ENCODE measurements around the gene TMEM88.
A peak's percentile ranks its signal among the peaks of the same experiment; 100 is the strongest.

Gene TMEM88

DNA sequence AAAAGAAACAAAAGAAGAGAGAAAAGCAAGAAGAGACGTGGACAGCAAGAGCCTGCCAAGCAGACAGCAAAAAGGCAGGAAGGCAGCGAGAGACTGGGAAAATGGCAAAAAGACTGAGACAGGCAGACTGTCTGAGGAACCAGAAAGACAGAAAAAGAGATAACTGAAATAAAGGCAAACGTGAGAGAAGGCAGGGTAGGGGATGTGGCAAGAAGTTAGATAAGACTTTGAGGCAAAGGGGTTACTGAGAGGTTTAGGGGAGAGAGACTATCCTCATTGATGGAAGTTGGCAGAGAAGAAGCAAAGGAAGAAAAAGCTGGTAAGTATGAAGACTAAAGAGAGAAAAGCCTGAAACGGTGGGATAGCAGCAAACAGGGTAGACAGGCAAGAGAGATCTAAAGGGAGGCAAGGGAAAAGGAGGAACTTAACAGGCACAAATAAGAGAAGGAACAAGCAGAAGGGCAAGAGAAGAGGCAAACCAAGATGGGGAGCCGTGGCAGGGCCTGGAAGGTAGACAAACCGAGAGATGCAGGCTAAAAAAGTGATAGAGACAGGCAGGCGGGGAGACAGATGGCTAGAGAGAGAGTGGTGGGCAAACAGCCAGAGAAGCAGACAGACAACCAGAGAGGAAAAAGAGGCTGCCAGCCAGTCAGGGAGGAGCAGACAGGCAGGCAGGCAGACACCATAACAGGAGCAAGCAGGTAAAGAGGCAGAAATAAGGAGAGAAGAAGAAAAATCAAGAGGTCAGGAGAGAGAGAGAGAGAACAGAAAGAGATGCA, 26.6 kb downstream of the TMEM88 start:
- H3K36me3 Mint-ChIP-seq = no peaks in the 10 kb centered on the region
- no peaks in the 10 kb centered on the region for H3K9me3 Mint-ChIP-seq
- H3K4me1 Mint-ChIP-seq = peaks cover 2% of the 10 kb centered on the region
- peaks cover 5% of the 10 kb centered on the region for H3K27me3 Mint-ChIP-seq
- no peak overlapping the region for H3K4me3 Mint-ChIP-seq
- H3K27ac Mint-ChIP-seq = no peak overlapping the region
- no peak for ATAC-seq

DNA sequence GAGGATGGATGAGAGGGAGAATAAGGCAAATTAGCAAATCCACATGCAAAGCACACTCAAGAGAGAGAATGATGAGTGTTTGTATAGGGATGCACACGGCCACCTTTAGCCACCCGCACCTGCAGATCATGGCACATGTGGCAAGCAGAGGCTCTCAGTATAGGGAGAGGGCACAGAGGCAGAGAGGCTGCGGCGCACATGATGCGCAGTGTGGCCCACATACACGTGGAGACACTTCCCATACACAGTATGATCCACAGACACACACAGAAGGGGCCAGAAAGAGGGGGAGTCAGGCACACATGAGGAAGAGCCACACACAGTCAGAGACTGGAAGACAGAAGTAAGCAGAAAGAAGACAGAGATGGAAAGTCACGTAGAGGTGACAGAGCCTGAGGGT, 27.2 kb downstream of the TMEM88 start:
- Mint-ChIP-seq H3K36me3 (no peaks in the 10 kb centered on the region), H3K4me1 (no peaks in the 10 kb centered on the region), H3K4me3 (no peak overlapping the region), H3K27me3 (peaks cover 5% of the 10 kb centered on the region), H3K27ac (no peak overlapping the region), H3K9me3 (no peaks in the 10 kb centered on the region)
- ATAC-seq = no peak

DNA sequence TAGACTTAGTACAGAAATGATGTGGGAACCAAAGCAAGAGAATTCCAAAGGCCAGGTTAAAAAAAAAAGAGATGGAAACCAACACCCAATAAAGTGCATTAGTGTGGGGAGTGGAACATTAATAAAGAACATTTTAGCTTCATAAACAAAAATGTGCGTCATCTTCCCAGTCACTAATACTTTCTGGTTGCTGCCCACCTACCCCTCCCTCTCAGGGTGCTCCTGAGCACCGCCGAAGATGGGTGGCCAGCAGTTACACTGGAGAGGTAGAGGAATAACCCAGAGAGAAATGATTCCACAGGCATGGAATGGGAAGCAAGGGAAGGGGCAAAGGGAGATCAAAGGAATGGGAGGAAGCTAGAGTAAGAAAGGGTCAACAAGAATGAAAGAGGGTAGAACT, 27.8 kb downstream of the TMEM88 start:
- H3K4me3 Mint-ChIP-seq = no peak overlapping the region
- peaks cover 5% of the 10 kb centered on the region for H3K27me3 Mint-ChIP-seq
- no peaks in the 10 kb centered on the region for H3K4me1 Mint-ChIP-seq
- H3K36me3 Mint-ChIP-seq = no peaks in the 10 kb centered on the region
- no peak for ATAC-seq
- no peak overlapping the region for H3K27ac Mint-ChIP-seq
- no peaks in the 10 kb centered on the region for H3K9me3 Mint-ChIP-seq

DNA sequence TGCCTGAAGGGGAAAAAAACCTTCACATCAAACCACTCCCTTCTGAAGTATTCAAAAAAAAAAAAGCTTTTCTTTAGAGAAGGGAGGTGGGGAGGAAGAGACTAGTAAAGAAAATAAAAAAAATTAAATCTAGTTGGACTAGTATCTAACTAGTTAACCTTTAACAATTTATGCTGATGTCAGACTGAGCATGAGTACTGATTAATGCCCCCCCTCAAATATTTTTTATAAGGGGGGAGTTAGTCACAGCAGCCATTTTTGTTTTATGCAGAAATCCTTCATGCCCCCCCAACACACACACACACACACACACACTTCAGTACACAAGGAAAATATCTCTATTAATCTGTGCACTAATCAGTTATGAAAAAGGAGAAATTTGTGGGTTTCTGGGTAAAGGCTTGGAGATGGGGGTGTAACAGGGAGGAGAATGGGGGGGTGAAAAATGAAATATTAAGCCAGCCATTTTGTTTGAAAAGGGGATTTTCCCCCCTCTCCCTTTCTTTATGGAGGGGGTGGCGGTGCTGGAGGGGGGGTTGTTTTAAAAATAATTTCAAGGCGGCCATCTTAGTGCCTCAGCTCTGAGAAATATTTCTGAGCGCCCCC, 29.0 kb downstream of the TMEM88 start:
- H3K27me3 Mint-ChIP-seq = peaks cover 5% of the 10 kb centered on the region
- no peaks in the 10 kb centered on the region for H3K36me3 Mint-ChIP-seq
- H3K4me3 Mint-ChIP-seq = peak overlapping the region; percentile 44
- no peaks in the 10 kb centered on the region for H3K4me1 Mint-ChIP-seq
- peak overlapping the region; percentile 44 for H3K27ac Mint-ChIP-seq
- H3K9me3 Mint-ChIP-seq = no peaks in the 10 kb centered on the region
- ATAC-seq = no peak

DNA sequence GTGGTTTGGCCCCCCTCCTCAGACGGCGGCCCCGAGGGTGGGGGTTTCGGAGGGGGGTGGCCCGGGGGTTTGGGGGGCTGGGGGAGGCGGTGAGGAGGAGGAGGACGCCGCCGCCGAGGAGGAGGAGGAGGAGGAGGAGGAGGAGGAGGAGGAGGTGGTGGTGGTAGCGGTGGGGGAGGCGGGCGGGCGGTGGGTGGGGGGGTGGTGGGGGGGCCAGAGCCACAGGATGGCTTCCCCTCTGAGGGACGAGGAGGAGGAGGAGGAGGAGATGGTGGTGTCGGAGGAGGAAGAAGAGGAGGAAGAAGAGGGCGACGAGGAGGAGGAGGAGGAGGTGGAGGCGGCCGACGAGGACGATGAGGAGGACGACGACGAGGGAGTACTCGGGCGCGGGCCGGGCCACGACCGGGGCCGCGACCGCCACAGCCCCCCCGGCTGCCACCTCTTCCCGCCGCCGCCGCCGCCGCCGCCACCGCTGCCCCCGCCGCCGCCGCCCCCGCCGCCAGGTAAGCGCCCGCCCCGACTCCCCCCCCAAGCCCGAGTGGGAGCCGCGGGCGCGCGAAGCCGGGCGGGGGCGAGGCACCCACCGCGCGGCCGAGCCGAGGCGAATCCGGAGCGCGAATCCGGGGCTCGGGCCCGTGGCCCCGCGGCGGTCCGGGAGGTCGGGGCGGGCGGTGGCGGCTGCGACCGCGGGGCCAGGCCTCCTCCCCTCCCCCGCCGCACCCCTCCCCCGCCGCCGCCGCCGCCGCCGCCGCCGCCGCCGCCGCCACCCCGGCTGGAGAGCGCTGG, 29.9 kb downstream of the TMEM88 start:
- H3K4me1 Mint-ChIP-seq = no peaks in the 10 kb centered on the region
- H3K27me3 Mint-ChIP-seq = peaks cover 5% of the 10 kb centered on the region
- H3K9me3 Mint-ChIP-seq = no peaks in the 10 kb centered on the region
- H3K36me3 Mint-ChIP-seq = no peaks in the 10 kb centered on the region
- H3K27ac Mint-ChIP-seq = peak overlapping the region; percentile 44
- H3K4me3 Mint-ChIP-seq = peak overlapping the region; percentile 71
- ATAC-seq = no peak

DNA sequence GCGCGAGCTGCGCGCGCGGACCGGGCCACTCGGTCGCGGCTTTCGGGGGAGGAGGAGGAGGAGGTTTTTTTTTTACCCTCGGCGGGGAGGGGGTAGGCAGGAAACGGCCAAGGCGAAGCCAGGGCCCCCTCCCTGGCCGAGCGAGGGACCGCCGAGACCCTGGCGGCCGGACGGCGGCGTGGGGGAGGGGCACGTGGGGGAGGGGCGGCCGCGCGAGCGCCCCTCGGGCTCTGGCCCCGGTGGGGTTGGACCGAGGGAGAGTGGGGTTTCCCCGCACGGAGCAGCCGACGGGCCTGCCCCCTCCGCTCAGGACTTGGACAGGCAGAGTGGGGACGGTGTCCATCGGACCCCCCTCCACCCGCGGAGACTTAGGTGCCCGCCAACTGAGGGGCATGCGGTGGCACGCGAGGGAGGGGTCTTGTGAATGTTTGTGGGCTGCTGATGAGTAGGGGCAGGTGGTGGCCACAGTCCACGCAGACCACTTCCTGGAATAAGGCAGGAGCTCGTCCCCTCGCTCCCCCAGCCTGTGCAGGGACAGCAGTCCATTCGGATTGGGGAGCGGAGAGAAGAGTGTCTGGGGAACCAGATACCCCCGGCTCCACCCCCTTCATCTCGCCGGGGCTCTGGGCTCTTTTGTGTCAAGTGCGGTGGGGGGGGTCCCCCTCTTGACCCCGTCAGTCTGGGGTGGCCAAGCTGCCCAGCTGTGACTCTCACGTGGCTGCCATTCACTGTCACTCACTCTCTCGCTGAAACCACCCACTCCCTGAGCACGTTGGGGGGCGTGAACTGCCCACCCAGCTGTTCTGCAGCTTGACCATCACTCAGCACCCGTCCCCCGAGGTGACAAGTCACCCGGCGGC, 30.7 kb downstream of the TMEM88 start:
- peak overlapping the region; percentile 30 for H3K4me3 Mint-ChIP-seq
- H3K27ac Mint-ChIP-seq = no peak overlapping the region

DNA sequence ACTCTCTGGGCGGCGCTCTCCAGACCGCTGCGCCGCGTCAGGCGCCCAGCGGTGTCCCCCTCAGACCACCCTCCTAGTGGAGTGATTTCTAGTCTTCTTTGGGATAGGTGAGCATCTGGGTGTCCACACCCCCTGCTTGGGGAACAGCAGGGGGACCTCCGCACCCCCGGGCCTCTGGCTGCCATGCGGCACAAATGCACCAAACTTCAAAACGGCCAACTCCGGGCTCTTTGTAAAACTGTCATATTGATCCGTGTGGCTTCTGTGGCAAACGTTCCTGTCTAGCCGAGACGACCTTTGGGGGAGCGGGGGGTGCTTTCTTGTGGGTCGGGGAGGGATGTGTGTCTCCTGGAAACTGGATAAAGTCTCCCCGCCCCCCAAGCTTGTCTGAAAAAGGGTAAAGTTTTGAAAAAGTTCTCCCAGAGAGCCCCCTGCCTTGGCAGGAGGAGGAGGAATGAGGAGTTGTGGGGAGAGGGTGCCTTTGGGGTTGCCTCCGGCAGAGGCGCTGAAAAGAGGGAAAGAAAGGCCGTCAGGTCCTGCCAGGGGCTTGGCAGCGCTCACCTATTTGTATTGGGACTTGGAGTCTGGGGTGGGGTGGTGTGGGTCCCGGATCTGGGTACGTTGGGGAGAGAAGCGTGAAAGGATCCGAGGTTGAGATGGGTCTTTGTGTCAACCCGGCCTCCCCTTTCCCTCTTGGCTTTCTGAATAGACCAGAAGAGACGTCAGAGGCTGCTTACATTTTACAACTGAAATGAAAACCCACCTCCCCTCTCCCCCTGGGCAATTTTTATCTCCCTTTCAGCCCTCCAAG, 31.6 kb downstream of the TMEM88 start:
- Mint-ChIP-seq H3K27ac (no peak overlapping the region), H3K4me1 (no peaks in the 10 kb centered on the region)
- ATAC-seq = peak; percentile 21

More for the DNA sequence above, 30.7 kb downstream of the TMEM88 start:
- Mint-ChIP-seq H3K27me3 (peaks cover 5% of the 10 kb centered on the region), H3K9me3 (no peaks in the 10 kb centered on the region), H3K36me3 (peaks cover 5% of the 10 kb centered on the region), H3K4me1 (no peaks in the 10 kb centered on the region)
- ATAC-seq = peak; percentile 48

DNA sequence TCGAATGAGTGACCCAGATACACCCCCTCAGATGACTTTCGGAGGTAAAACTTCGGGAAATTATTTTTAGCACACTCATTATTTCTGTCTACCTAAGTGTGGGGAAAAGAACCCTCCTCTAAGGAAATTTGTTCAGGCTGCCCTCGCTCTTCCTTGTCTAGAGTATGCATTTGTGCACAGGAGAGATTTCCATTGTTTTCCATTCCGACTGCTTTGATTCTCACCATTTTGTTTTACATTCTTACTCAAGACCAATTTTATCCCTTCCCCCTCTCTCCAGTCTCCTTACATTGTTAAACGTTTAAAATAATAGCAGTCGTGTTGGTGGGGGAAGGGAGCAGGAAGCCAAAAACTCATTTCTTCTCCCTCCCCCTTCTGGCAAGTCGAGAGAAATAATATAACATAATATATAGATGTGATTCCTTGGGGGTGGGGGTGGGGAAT, 32.2 kb downstream of the TMEM88 start:
- Mint-ChIP-seq H3K27ac (no peak overlapping the region), H3K9me3 (no peaks in the 10 kb centered on the region), H3K4me3 (no peak overlapping the region), H3K4me1 (no peaks in the 10 kb centered on the region), H3K27me3 (peaks cover 5% of the 10 kb centered on the region), H3K36me3 (peaks cover 6% of the 10 kb centered on the region)
- ATAC-seq = no peak

More for the DNA sequence above, 31.6 kb downstream of the TMEM88 start:
- H3K9me3 Mint-ChIP-seq = no peaks in the 10 kb centered on the region
- no peak overlapping the region for H3K4me3 Mint-ChIP-seq
- peaks cover 6% of the 10 kb centered on the region for H3K36me3 Mint-ChIP-seq
- peaks cover 5% of the 10 kb centered on the region for H3K27me3 Mint-ChIP-seq

DNA sequence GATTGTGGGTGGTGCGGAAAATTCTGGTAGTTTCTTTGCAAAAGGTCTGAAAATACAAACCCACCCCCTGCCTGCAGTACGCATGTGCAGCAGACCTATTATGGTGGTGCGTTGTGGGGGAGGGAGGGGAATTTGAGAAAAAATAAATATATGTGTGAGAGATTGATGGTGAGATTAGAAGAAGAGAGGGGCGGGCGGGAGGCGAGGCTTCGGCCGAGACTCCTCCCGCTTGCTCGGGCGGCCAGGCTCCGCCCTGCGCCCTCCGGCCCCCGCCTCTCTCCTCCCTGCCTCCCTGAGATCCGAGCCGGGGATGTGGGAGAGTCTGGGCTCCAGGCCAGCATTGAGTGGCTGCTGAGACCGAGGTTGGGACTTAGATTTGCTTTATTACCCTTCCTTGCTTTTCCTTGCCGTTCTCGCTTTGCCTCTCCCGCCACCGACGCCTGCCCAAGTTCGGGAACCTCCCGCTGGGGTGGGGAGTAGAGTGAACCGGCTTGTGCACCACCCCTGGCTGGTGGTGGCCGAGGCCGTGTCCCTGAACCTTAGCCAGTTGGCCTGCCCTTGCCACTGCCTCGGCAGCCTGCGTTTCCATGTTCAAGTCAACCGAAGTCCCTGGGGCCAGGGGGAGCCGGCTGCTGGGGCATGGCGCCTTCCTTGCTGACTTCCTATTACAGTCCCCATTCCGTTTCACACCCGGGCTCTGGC, 32.8 kb downstream of the TMEM88 start:
- Mint-ChIP-seq H3K27me3 (peaks cover 5% of the 10 kb centered on the region), H3K36me3 (peaks cover 6% of the 10 kb centered on the region), H3K9me3 (no peaks in the 10 kb centered on the region), H3K4me1 (no peaks in the 10 kb centered on the region), H3K4me3 (no peak overlapping the region), H3K27ac (no peak overlapping the region)
- peak; percentile 84 for ATAC-seq

DNA sequence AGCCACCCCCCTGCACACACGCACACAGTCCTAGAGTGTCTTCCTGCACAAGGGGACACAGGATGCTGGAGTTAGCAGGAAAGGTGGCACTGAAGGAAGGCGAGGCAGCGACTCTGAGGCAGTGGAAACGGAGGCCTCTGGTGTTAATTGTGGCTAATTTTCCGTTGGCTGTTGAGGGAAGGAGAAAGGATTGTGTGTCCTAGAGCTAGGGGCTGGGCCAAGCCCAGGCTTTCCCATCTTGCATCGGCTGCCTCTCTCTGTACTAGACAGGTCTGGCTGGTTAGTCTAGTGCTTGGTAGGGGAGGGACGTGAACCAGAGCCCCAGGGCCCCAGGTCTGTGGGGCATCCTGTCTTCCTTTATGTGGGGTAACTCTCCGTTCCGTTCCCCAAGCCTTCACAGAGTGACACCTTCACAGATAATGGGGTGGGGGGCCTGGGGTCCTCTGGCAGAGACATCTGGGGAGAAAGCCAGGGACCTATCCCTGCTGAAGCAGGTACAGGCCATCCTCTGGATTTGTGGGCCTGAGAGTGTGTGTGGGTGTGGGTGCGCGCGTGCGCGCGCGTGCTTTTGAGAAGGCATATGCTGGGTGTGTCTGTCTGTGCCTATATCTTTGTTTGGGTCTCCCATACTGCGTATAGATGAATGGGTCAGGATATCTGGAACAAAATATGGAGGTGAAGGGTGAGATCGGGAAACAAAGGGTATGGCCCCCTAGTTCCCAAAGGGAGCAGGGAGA, 33.5 kb downstream of the TMEM88 start, which contains the start of gene CHD3:
Gene CHD3 (plus strand): TSS at position 606 of the 737 bp plus-strand sequence. CDS start 212 bp downstream, outside the sequence.
- peaks cover 6% of the 10 kb centered on the region for H3K36me3 Mint-ChIP-seq
- no peak within 1 kb of the TSS for H3K27ac Mint-ChIP-seq
- ATAC-seq = no peak

DNA sequence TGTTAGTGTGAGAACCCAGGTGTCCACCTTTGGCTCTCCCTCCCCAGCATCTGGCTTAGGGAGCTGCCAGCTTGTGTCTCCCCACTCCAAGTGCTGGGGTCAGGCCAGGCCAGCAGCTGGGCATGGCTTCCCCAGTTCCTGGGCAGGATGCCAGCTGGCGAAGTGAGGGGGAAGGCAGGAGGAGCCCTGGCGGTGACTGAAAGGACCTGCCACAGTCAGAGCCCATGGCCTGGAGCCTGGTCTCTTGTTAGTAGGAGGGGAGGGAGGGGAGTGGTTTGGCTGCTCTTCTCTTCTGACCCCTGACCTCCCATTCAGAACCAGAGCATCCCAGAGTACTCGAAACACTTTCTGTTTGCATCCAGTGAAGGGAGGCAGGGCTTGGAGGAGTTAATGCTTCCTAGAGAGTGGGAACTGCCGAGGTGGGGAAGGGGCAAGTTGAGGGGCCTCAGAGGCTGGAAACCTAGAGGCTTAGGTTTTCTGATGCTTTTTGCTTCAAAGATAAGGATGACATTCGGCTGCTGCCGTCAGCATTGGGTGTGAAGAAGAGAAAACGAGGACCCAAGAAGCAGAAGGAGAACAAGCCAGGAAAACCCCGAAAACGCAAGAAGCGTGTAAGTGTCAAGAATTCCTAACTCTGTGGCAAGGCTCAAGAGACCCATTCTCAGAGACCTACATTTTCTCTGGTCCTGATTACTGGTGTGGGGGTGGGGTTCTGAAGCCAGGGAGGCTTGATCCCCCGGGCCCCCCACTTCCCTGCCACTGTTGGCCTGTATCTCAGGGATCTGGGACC, 34.5 kb downstream of the TMEM88 start:
- Mint-ChIP-seq H3K9me3 (no peaks in the 10 kb centered on the region), H3K27me3 (peaks cover 5% of the 10 kb centered on the region), H3K27ac (no peak overlapping the region), H3K4me1 (no peaks in the 10 kb centered on the region), H3K36me3 (peaks cover 16% of the 10 kb centered on the region), H3K4me3 (no peak overlapping the region)
- ATAC-seq = no peak

More for the DNA sequence above, 33.5 kb downstream of the TMEM88 start, which contains the start of gene CHD3:
- Mint-ChIP-seq H3K27me3 (peaks cover 5% of the 10 kb centered on the region), H3K4me3 (no peak within 1 kb of the TSS), H3K4me1 (no peaks in the 10 kb centered on the region), H3K9me3 (no peaks in the 10 kb centered on the region)

DNA sequence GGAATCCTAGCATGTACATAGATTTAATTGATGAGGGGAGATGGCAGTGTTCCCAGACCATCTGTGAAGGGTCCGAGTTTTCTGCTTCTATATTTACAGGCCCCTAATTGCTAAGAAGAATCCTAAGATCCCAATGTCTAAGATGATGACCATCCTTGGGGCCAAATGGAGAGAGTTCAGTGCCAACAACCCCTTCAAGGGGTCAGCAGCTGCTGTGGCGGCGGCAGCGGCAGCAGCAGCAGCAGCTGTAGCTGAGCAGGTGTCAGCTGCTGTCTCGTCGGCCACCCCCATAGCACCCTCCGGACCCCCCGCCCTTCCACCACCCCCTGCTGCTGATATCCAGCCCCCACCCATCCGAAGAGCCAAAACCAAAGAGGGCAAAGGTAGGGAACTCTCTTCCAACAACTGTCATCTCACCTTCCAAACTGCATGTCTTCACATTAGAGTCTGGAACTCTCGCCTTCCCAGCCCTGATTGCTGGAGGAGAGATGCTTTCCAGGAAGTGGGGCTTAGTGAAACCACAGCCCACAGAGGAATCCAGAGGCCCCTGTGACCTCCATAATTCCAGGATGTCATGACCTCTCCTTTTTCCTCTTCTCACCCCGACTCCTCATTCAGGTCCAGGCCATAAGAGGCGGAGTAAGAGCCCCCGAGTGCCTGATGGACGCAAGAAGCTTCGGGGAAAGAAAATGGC, 38.5 kb downstream of the TMEM88 start:
- Mint-ChIP-seq H3K27me3 (no peaks in the 10 kb centered on the region), H3K9me3 (no peaks in the 10 kb centered on the region), H3K27ac (no peak overlapping the region), H3K36me3 (peaks cover 46% of the 10 kb centered on the region), H3K4me1 (peaks cover 5% of the 10 kb centered on the region), H3K4me3 (no peak overlapping the region)
- no peak for ATAC-seq
